ENCODE measurements around the gene NF1.
"Not testable (repeated sequence)": the region's sequence is repeated elsewhere in the genome, so short reads cannot be mapped to it uniquely, and the experiment has no call there.

NF1 gene

DNA sequence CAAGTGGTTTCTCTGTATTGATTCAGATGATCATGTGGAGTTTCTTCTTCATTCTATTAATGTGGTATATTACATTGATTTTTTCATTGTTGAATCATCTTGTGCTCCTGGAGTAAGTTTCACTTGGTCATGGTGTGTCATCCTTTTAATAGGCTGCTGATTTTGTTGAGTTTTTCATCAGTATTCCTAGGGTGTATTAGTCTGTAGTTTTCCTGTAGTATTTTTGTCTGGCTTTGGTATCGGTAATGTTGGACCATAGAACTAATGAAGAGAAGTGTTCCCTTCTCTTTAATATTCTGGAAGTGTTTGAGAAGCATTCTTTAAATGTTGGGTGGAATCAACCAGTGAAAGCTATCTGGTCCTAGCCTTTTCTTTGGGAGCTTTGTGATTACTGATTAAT is 103.2 kb downstream of the NF1 start:
- no peak for TF ChIP-seq POLR2AphosphoS5 (IDR thresholded peaks at IDR 0.05; ENCODE audit: borderline replicate concordance, low read depth, low read length)
- no peak for TF ChIP-seq EZH2 (IDR thresholded peaks at IDR 0.05)
- no peak for TF ChIP-seq FOXP2 (optimal IDR thresholded peaks at IDR 0.05; ENCODE audit: control extremely low read depth, extremely low read length, insufficient read depth)
- Histone ChIP-seq H3K9ac (ENCODE audit: insufficient read length) (no peak overlapping the region), H3K4me3 (no peak overlapping the region), H3K9me3 (ENCODE audit: low read depth, low read length) (peaks cover 5% of the 10 kb centered on the region; the same call in 1 of the 2 replicates), H3K27ac (no peak overlapping the region), H3K36me3 (ENCODE audit: insufficient read depth, low read length) (peaks cover 4% of the 10 kb centered on the region; the same call in 1 of the 2 replicates)
- no peak for DNase-seq (ENCODE audit: low read depth, low spot score)

DNA sequence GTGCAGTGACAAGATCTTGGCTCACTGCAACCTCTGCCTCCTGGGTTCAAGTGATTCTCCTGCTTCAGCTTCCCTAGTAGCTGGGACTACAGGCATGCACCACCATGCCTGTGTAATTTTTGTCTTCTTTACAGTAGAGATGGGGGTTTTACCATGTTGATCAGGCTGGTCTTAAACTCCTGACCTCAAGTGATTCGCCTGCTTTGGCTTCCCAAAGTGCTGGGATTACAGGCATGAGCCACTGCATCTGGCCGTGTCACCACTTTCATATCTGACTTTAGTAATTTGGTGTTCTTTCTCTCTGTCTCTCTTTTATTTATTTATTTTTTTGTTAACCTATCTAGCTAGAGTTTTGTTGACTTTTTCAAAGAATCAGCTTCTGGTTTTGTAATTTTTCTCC is 103.9 kb downstream of the NF1 start:
- not testable (repeated sequence) for H3K36me3 ChIP-seq (ENCODE audit: insufficient read depth, low read length); H3K9me3 ChIP-seq (ENCODE audit: low read depth, low read length); DNase-seq (ENCODE audit: low read depth, low spot score); H3K4me3 ChIP-seq; H3K9ac ChIP-seq (ENCODE audit: insufficient read length); H3K27ac ChIP-seq

DNA sequence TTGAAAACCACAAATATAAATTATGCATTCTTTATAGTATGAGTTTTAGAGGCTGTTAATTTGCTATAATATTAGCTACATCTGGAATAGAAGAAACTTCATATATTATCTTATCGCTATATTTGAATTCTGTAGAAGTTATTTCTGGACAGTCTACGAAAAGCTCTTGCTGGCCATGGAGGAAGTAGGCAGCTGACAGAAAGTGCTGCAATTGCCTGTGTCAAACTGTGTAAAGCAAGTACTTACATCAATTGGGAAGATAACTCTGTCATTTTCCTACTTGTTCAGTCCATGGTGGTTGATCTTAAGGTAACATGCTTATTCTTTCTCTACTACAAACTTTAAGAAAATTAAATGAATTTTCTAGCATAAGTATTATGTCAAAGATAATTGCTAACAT is 105.5 kb downstream of the NF1 start:
- Histone ChIP-seq H3K27ac (no peak overlapping the region), H3K4me3 (no peak overlapping the region), H3K9me3 (ENCODE audit: low read depth, low read length) (peaks cover 5% of the 10 kb centered on the region; the same call in 1 of the 2 replicates), H3K9ac (ENCODE audit: insufficient read length) (no peak overlapping the region), H3K36me3 (ENCODE audit: insufficient read depth, low read length) (no peaks in the 10 kb centered on the region)
- no peak for DNase-seq (ENCODE audit: low read depth, low spot score)
- TF ChIP-seq POLR2AphosphoS5 (IDR thresholded peaks at IDR 0.05; ENCODE audit: borderline replicate concordance, low read depth, low read length) (no peak), FOXP2 (optimal IDR thresholded peaks at IDR 0.05; ENCODE audit: control extremely low read depth, extremely low read length, insufficient read depth) (no peak), EZH2 (IDR thresholded peaks at IDR 0.05) (no peak)

DNA sequence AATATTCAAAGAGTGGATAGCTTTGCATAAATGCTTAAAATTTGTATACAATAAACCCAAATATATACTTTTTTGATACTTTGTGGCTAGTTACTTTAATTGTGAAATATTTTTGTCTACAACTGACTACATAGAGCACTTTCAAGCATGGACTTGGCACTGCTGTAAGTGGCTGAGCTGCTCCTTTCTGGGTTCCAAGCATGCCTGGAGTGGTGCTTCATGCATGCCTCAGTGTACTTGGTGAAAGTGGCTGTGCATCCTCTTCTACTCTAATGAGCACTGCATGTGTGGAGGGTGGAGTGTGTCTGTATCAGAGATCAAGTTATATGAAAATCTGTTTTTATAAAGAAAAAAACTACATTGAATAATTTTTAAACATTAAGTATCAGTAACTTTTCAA is 108.2 kb downstream of the NF1 start:
- peaks cover 2% of the 10 kb centered on the region; the same call in 1 of the 2 replicates for H3K36me3 ChIP-seq (ENCODE audit: insufficient read depth, low read length)
- no peaks in the 10 kb centered on the region for H3K9me3 ChIP-seq (ENCODE audit: low read depth, low read length)
- H3K4me3 ChIP-seq = no peak overlapping the region
- no peak for TF ChIP-seq EZH2 (IDR thresholded peaks at IDR 0.05)
- no peak for TF ChIP-seq FOXP2 (optimal IDR thresholded peaks at IDR 0.05; ENCODE audit: control extremely low read depth, extremely low read length, insufficient read depth)
- TF ChIP-seq POLR2AphosphoS5 (IDR thresholded peaks at IDR 0.05; ENCODE audit: borderline replicate concordance, low read depth, low read length) = no peak
- H3K27ac ChIP-seq = no peak overlapping the region
- DNase-seq (ENCODE audit: low read depth, low spot score) = no peak
- no peak overlapping the region for H3K9ac ChIP-seq (ENCODE audit: insufficient read length)

DNA sequence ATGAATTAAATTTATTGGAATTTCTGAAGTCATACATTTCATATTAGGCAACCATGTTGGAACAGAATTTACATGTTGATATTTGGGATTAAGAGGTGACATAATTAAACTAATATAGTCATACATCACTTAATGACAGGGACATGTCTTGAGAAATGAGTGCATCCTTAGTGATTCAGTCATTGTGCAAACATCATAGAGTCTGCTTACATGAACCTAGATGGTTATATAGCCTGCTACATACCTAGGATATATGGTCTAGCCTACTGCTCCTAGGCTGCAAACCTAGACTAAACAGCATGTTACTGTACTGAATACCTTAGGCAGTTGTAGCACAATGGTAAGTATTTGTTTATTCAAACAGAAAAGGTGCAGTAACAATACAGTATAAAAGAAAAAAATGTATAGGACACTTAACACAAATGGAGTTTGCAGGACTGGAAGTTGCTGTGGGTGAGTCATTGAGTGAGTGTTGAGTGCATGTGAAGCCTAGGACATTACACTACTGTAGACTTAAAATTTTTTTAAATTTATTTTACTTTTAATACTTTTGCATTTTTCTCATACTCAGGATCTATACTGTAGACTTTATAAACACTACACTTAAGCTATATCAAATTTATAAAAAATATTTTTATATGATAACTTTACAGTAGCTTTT is 116.7 kb downstream of the NF1 start:
- Histone ChIP-seq H3K36me3 (ENCODE audit: insufficient read depth, low read length) (peaks cover 13% of the 10 kb centered on the region), H3K9ac (ENCODE audit: insufficient read length) (no peak overlapping the region), H3K9me3 (ENCODE audit: low read depth, low read length) (no peaks in the 10 kb centered on the region), H3K27ac (no peak overlapping the region), H3K4me3 (no peak overlapping the region)
- TF ChIP-seq POLR2AphosphoS5 (IDR thresholded peaks at IDR 0.05; ENCODE audit: borderline replicate concordance, low read depth, low read length) = no peak
- TF ChIP-seq FOXP2 (optimal IDR thresholded peaks at IDR 0.05; ENCODE audit: control extremely low read depth, extremely low read length, insufficient read depth) = no peak
- no peak for TF ChIP-seq EZH2 (IDR thresholded peaks at IDR 0.05)
- no peak for DNase-seq (ENCODE audit: low read depth, low spot score)

DNA sequence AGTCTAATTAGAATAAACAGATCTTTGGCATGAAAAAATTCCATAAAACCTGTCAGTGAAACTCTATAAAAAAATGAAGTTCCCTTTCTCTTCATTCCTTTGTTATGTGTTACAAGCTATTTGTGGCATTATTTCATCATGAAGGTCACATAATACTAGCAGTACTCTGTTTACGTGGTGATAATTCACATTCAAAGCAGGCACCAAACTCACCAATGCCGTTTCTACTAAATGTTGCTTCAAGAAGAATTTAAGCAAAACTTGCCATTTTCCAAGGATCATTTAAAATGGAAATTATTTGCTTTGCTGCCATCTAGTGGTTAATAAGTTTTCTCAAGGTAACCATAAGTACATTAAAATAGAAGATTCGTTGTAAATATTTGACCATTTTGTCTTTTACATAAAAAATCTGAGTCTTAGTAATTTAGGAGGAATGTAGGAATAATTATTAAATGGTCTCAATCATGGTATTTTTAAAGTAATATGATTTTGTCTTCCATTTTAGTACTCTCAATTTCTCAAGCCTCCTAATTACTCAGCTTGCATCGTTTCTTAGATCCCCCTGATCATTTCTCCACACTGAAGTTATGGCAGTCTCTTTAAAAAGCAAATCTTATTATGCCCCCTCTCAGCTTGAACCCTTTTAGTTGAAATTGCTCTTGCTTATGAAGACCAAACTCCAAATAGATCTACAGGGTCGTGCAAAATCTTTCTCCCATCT is 121.4 kb downstream of the NF1 start:
- TF ChIP-seq EZH2 (IDR thresholded peaks at IDR 0.05) (no peak), POLR2AphosphoS5 (IDR thresholded peaks at IDR 0.05; ENCODE audit: borderline replicate concordance, low read depth, low read length) (no peak), FOXP2 (optimal IDR thresholded peaks at IDR 0.05; ENCODE audit: control extremely low read depth, extremely low read length, insufficient read depth) (no peak)
- H3K9me3 ChIP-seq (ENCODE audit: low read depth, low read length) = no peaks in the 10 kb centered on the region
- no peak overlapping the region for H3K9ac ChIP-seq (ENCODE audit: insufficient read length)
- no peak overlapping the region for H3K4me3 ChIP-seq
- peaks cover 22% of the 10 kb centered on the region for H3K36me3 ChIP-seq (ENCODE audit: insufficient read depth, low read length)
- H3K27ac ChIP-seq = no peak overlapping the region
- DNase-seq (ENCODE audit: low read depth, low spot score) = peak; percentile 61

DNA sequence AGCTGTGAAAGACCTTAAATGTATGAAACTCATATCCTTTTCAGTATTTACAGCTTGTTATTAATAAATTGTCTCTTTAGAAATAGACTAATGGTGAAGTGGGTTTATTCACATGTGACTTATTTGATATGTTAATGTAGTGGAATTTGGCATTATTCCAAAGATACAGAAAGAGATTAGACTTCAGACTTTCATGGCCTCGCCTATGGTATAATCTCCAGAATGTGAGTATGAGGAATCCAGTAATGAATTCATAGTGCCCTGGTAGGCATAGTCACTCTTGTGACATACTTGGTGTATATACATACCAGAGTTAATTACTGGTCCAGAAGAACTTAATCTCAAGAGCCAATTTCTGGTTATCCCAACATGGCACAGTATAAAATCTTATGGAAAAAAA is 129.6 kb downstream of the NF1 start:
- H3K4me3 ChIP-seq = no peak overlapping the region; the same call in 1 of the 2 replicates
- TF ChIP-seq POLR2AphosphoS5 (IDR thresholded peaks at IDR 0.05; ENCODE audit: borderline replicate concordance, low read depth, low read length) (no peak), FOXP2 (optimal IDR thresholded peaks at IDR 0.05; ENCODE audit: control extremely low read depth, extremely low read length, insufficient read depth) (no peak), EZH2 (IDR thresholded peaks at IDR 0.05) (no peak)
- H3K27ac ChIP-seq = peak overlapping the region; percentile 30; the same call in 1 of the 2 replicates
- H3K36me3 ChIP-seq (ENCODE audit: insufficient read depth, low read length) = peaks cover 30% of the 10 kb centered on the region
- no peaks in the 10 kb centered on the region for H3K9me3 ChIP-seq (ENCODE audit: low read depth, low read length)
- DNase-seq (ENCODE audit: low read depth, low spot score) = peak; percentile 69
- no peak overlapping the region for H3K9ac ChIP-seq (ENCODE audit: insufficient read length)

DNA sequence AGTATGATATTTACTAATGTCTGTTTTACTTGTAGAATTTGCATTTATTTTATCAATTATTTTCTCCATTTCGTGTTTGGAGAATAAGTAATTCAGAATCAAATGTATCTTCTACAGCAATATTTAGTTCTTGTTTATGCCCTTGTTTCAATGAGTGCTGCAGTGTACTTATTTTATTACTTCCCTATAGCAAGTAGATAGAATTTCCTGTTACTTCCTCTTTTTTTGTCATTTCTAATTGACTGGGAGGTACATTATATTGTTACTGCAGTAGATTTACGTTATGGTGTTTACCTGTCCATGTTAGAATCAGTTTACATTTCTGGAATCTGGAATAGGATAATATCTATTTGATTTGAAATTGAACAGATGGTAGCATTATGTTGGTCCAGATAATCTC is 131.1 kb downstream of the NF1 start:
- Histone ChIP-seq H3K9ac (ENCODE audit: insufficient read length) (no peak overlapping the region), H3K27ac (no peak overlapping the region), H3K9me3 (ENCODE audit: low read depth, low read length) (no peaks in the 10 kb centered on the region), H3K4me3 (no peak overlapping the region), H3K36me3 (ENCODE audit: insufficient read depth, low read length) (peaks cover 38% of the 10 kb centered on the region)
- TF ChIP-seq FOXP2 (optimal IDR thresholded peaks at IDR 0.05; ENCODE audit: control extremely low read depth, extremely low read length, insufficient read depth) (no peak), EZH2 (IDR thresholded peaks at IDR 0.05) (no peak), POLR2AphosphoS5 (IDR thresholded peaks at IDR 0.05; ENCODE audit: borderline replicate concordance, low read depth, low read length) (no peak)
- DNase-seq (ENCODE audit: low read depth, low spot score) = no peak

Data from SK-N-MC (cell line).